GM10266 (cell line): ENCODE measurements around the gene KLRF2.

Experiments used
- DNase-seq: peaks from one replicate; pipeline ENCODE4 v3.0.0; 2012; ENCODE audit errors: extremely low spot score
- CTCF ChIP-seq: IDR thresholded peaks from 2 replicates; pipeline ENCODE4 v1.5.1; 2012; ENCODE audit warnings: mild to moderate bottlenecking, low read depth; ENCODE audit not compliant: control insufficient read depth, insufficient read depth; ENCODE audit errors: missing control alignments

Gene KLRF2

GRCh38 chr12:9881246-9881645, at the start of gene KLRF2:
TSS of gene KLRF2 (plus strand) at chr12:9881489. CDS start at chr12:9881596, 107 bp downstream.
- DNase-seq, result no peak
- no peak for TF ChIP-seq CTCF

DNA sequence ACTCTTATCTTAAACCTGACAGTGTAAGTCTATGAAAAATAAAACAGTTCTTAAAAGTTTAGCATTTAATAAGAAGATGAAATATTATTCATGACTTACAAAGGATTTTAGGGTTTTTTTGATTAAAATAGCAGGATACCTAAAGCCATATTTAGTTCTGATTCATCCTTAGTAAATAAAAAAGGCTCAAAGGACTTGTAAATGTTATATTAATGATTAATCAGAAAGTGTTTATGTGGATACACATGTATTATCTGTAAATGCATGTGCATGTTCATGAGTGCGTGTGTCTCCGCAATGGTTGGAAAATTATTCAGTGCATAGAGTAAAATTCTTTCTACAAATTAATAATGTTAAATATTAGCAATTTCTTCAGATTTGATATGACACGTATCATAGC, 49.6 kb upstream of the KLRF2 start:
- no peak for TF ChIP-seq CTCF
- no peak for DNase-seq

DNA sequence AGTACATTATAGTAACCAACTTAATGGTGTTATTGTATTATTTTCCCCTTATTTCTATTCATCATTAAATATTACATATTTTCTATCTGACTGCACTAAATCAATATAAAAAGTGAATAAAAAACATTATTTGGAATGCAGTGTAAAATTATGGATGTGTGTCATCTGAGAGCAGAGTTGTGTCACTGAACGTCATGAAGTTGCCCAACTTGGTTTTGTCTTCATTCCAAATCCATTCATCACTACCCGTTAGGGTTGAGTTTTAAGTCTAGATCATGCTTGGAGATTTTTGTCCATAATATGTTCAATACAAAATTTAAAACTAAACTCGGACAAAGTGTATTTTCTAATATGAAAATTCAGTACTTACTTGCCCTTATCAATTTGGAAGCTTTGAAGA, 37.9 kb upstream of the KLRF2 start:
- no peak for TF ChIP-seq CTCF
- DNase-seq, result no peak

- no peak for TF ChIP-seq CTCF
- DNase-seq, result no peak
Observed at GRCh38 chr12:9848899-9849298, 32.4 kb upstream of the KLRF2 start.

DNA sequence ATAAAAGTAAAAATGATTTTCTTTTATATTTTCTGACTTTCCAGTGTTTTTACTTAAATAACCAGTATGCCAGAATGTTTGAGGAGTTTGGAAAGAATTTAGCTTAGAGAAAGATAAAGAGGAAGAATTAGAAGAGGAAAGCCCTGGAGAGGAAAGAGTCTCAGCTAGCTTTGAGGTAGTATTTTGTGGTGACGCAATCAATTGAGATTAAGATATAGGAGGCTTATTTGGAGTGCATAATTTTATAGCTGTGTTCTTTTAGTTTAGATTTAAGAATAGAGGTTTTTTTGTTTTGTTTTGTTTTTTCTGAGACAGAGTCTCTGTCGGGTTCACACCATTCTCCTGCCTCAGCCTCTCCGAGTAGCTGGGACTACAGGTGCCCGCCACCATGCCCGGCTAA, 30.2 kb upstream of the KLRF2 start:
- no peak for TF ChIP-seq CTCF
- no peak for DNase-seq

DNA sequence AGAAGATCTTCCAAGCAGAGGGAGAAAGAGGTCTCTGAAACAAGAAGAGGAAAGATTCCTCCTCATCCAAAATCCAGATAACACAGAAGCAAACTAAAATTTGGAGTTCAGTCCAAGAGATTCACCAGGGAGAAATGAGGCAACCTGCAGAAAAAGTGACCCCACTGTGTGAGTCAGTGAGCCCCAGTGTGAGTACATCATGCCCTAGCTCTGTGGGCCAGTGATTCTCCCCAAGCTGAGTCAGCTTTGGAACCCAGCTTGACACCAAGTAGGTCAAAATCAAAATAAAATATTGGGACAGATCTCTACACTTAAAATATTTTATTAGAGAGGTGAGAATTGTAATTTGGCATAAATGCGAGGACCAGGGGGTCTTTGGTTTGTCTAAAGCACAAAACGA, 29.4 kb upstream of the KLRF2 start:
- no peak for DNase-seq
- TF ChIP-seq CTCF, result no peak

- DNase-seq, result no peak
- TF ChIP-seq CTCF, result no peak
Observed at GRCh38 chr12:9856151-9856550, 25.1 kb upstream of the KLRF2 start.
